A549 treated with CORT108297 at 1 μM for 4 hours (cell line): ENCODE results near the gene EIF3CL. TPM values are rescaled to one million over a fixed set of nuclear protein-coding genes. Genes with fewer than 3 reads are reported as not detected.

ENCODE experiments used
- total RNA-seq: library from RNA; stranded (reverse); fragments of 200-300 nt; extraction: Qiagen RNA extraction; gene quantifications from 5 replicates; pipeline ENCODE4 v1.2.3, GENCODE V29; 2022

Gene EIF3CL, protein sequence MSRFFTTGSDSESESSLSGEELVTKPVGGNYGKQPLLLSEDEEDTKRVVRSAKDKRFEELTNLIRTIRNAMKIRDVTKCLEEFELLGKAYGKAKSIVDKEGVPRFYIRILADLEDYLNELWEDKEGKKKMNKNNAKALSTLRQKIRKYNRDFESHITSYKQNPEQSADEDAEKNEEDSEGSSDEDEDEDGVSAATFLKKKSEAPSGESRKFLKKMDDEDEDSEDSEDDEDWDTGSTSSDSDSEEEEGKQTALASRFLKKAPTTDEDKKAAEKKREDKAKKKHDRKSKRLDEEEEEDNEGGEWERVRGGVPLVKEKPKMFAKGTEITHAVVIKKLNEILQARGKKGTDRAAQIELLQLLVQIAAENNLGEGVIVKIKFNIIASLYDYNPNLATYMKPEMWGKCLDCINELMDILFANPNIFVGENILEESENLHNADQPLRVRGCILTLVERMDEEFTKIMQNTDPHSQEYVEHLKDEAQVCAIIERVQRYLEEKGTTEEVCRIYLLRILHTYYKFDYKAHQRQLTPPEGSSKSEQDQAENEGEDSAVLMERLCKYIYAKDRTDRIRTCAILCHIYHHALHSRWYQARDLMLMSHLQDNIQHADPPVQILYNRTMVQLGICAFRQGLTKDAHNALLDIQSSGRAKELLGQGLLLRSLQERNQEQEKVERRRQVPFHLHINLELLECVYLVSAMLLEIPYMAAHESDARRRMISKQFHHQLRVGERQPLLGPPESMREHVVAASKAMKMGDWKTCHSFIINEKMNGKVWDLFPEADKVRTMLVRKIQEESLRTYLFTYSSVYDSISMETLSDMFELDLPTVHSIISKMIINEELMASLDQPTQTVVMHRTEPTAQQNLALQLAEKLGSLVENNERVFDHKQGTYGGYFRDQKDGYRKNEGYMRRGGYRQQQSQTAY
- 66.4 to 106 TPM (median 76.0 TPM) in 5 replicates for total RNA-seq

DNA sequence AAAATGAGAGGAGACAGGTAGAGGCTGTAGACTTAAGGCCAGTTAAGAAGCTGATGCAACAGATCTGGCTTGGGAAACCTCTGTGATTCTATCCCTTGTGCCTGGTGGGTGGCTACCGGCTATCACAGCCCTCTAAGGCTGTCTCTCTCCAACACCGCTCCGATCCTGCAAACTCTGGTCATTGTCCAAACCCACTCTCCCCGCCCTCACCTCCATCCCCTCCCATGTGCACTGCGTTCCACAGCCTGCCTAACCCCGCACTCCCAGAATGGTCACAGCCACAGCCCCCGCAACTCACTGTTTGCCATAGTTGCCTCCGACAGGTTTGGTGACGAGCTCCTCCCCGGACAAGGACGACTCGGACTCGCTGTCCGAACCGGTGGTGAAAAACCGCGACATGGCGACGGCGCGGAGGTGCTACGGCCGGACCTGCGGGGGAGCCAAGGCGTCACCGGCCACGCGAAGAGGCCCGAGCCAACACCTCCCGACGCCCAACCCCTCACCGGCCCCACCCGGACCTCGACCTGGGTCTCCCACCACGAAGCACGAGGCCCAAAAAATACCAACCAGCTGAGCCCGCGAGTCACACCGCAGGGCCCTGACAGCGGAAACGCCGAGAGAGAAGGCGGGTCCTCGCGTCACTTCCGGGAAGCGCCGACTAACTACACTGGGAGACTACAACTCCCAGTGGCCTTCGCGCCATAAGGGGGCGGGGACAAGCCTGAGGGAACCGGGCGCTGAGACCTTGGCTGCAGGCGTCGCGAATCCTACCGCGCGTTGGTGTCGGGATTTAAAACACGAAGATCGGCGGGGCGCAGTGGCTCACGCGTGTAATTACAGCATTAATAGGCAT, at the start of gene EIF3CL:
TSS of gene EIF3CL (minus strand) at position 622 of the 853 bp plus-strand sequence. CDS start at position 399, 223 bp downstream.

DNA sequence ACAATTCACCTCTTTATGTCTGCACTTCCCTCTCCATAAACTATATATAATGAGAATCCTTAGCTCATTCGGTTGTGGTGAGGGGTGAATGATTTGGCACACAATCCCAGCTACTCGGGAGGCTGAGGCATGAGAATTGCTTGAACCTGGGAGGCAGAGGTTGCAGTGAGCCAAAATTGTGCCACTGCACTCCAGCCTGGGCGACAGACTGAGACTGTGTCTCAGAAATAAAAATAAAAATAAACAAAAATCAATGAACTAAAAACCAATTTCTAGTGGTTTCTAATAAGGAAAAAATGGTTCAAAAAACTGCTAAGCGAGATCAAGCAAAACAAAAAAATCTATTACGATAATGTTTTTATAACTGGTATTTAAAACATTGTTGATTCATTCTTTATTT, 40.2 kb downstream of the EIF3CL start, which contains the start of gene NPIPB6:
TSS of gene NPIPB6 (minus strand) at position 101 of the 400 bp plus-strand sequence. CDS start 686 bp downstream, outside the sequence.

Other genes with a start within 250 kb of the EIF3CL start
- 73.5 to 107 TPM (median 99.6 TPM) in 5 replicates for gene XPO6, start 191.9 kb downstream of the EIF3CL start, total RNA-seq
- gene SBK1, start 111.3 kb downstream of the EIF3CL start, total RNA-seq, result 0.20 to 0.37 TPM (median 0.34 TPM) in 5 replicates
- 1.7 to 3.0 TPM (median 2.0 TPM) in 5 replicates for gene NPIPB6, start 40.3 kb downstream of the EIF3CL start, total RNA-seq
- gene NPIPB7, start 68.5 kb upstream of the EIF3CL start, total RNA-seq, result 0.08 to 0.41 TPM (median 0.17 TPM) in 4 of 5 replicates, not detected in the other
- gene CLN3, start 88.2 kb upstream of the EIF3CL start, total RNA-seq, result 21.9 to 38.9 TPM (median 35.1 TPM) in 5 replicates
- 0.05 to 0.07 TPM (median 0.06 TPM) in 5 replicates for gene APOBR, start 90.8 kb upstream of the EIF3CL start, total RNA-seq
- gene IL27, start 103.0 kb upstream of the EIF3CL start, total RNA-seq, result not detected in 5 replicates
- 13.2 to 19.8 TPM (median 14.3 TPM) in 5 replicates for gene NUPR1, start 135.1 kb upstream of the EIF3CL start, total RNA-seq
- gene SGF29, start 150.1 kb upstream of the EIF3CL start, total RNA-seq, result 19.5 to 24.2 TPM (median 21.4 TPM) in 5 replicates
- 0.07 to 0.29 TPM (median 0.10 TPM) in 4 of 5 replicates, not detected in the other for gene SULT1A2, start 193.2 kb upstream of the EIF3CL start, total RNA-seq
- gene SULT1A1, start 206.2 kb upstream of the EIF3CL start, total RNA-seq, result 4.3 to 7.2 TPM (median 5.7 TPM) in 5 replicates
- gene NPIPB8, start 234.2 kb upstream of the EIF3CL start, total RNA-seq, result 0.31 to 0.52 TPM (median 0.47 TPM) in 5 replicates